ENCODE data around the gene CALR. TPM values are rescaled to one million over a fixed set of nuclear protein-coding genes. Genes with fewer than 3 reads are reported as not detected.

Gene CALR
- total and polyA plus RNA-seq, 2 donors (not counting 1 experiment from before 2014, with no cell fraction given) = 1,447 to 2,757 TPM

DNA sequence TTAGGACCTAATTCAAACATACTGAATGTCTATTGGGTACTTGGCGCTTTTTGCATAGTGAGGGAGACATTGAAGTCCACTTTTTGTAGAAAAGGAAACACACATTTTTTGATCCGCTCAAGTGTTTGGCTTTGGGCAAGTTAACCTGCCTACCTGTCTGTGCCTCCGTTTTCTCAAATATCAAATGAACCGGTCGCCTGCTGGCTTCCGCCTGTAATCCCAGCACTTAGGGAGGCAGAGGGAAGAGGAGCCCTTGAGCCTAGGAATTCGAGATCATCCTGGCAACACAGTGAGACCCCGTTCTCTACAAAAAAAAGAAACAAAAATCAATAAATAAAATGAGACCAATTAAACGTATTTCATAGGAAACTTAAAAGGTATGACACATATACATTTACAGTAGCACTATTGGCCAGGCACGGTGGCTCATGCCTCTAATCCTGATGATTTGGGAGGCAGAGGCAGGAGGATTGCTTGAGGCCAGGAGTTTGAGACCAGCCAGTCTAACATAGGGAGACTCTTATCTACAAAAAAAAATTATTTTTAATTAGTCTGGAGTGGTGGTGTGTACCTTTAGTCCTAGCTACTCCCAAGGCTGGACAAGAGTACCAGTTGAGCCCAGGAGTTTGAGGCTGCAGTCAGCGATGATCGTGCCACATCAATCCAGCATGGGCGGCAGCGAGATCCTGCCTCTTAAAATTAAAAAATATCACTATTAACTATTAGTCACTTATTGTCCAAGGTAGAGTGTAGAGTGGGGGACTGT, 8.5 kb downstream of the CALR start:
- Histone ChIP-seq H3K9me3 (ENCODE audit: control insufficient read depth, insufficient read depth, low read depth, low read length) (no peaks in the 10 kb centered on the region), H3K9ac (ENCODE audit: insufficient read depth, low read length) (peak overlapping the region; percentile 78), H3K4me3 (replicated peaks in 1 of 4; ENCODE audit: control extremely low read depth in 1 of 4, insufficient read depth in 1 of 4, low read depth in 3 of 4, low read length in 4 of 4) (peak overlapping the region; percentile 84 to 99 (median 88)), H4K20me1 (ENCODE audit: control insufficient read depth, extremely low read depth, insufficient read depth, low read length) (no peaks in the 10 kb centered on the region), H3K36me3 (ENCODE audit: control insufficient read depth, insufficient read depth, low read length) (peaks cover 41% of the 10 kb centered on the region), H3K27me3 (ENCODE audit: control insufficient read depth, insufficient read depth, low read length) (no peaks in the 10 kb centered on the region), H2AFZ (ENCODE audit: low read length) (no peak overlapping the region), H3K79me2 (ENCODE audit: control insufficient read depth, insufficient read depth, low read length) (peaks cover 44% of the 10 kb centered on the region), H3K4me1 (ENCODE audit: control insufficient read depth, extremely low read depth, insufficient read depth, low read length) (peaks cover 12% of the 10 kb centered on the region), H3K27ac (ENCODE audit: insufficient read depth, low read length) (peak overlapping the region; percentile 89), H3K4me2 (ENCODE audit: extremely low read depth, insufficient read depth, low read length) (peak overlapping the region; percentile 99)
- TF ChIP-seq CTCF (conservative IDR thresholded peaks at IDR 0.05 in 1 of 2, IDR thresholded peaks at IDR 0.05 in 1 of 2; ENCODE audit: low read depth in 1 of 2, low read length in 2 of 2) (no peak), EZH2 (IDR thresholded peaks at IDR 0.05; ENCODE audit: low read length, missing control alignments) (no peak)
- DNase-seq (ENCODE audit: low read depth in 2 of 2) = no peak

DNA sequence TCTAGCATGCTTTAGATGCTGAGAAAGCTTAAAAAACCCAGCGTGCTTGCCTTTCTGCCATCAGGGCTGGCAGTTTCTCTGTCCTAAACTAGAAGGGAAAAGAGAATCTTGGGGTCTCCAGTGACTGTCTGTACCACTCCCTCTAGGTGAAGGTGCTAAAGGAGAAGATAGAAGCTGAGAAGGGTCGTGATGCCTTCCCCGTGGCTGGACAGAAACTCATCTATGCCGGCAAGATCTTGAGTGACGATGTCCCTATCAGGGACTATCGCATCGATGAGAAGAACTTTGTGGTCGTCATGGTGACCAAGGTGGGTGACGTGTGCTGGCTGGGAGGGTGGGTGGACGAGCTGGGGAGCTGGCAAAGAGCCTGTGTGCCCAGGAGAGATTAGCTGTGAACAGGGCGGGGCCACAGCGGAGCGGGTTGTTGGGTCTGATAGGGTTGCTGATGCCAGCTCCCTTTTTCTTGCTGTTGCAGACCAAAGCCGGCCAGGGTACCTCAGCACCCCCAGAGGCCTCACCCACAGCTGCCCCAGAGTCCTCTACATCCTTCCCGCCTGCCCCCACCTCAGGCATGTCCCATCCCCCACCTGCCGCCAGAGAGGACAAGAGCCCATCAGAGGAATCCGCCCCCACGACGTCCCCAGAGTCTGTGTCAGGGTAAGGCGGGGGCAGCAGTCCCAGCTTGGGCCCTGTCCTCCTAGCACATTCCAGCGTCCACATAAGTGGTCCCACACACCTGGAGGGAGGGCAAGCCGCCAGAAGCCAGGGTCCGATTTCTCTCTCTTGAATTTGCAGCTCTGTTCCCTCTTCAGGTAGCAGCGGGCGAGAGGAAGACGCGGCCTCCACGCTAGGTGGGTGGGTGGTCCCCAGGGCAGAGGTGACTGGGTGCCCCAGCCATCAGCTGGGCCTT, 9.5 kb downstream of the CALR start:
- TF ChIP-seq EZH2 (IDR thresholded peaks at IDR 0.05; ENCODE audit: low read length, missing control alignments) (no peak), CTCF (conservative IDR thresholded peaks at IDR 0.05 in 1 of 2, IDR thresholded peaks at IDR 0.05 in 1 of 2; ENCODE audit: low read depth in 1 of 2, low read length in 2 of 2) (no peak)
- peaks cover 15% of the 10 kb centered on the region for H3K4me1 ChIP-seq (ENCODE audit: control insufficient read depth, extremely low read depth, insufficient read depth, low read length)
- peaks cover 44% of the 10 kb centered on the region for H3K36me3 ChIP-seq (ENCODE audit: control insufficient read depth, insufficient read depth, low read length)
- H2AFZ ChIP-seq (ENCODE audit: low read length) = no peak overlapping the region
- peaks cover 39% of the 10 kb centered on the region for H3K79me2 ChIP-seq (ENCODE audit: control insufficient read depth, insufficient read depth, low read length)
- no peak overlapping the region for H3K4me2 ChIP-seq (ENCODE audit: extremely low read depth, insufficient read depth, low read length)
- H3K27me3 ChIP-seq (ENCODE audit: control insufficient read depth, insufficient read depth, low read length) = no peaks in the 10 kb centered on the region
- H3K27ac ChIP-seq (ENCODE audit: insufficient read depth, low read length) = peak overlapping the region; percentile 24
- DNase-seq (ENCODE audit: low read depth in 2 of 2) = no peak
- H3K9ac ChIP-seq (ENCODE audit: insufficient read depth, low read length) = no peak overlapping the region
- no peaks in the 10 kb centered on the region for H4K20me1 ChIP-seq (ENCODE audit: control insufficient read depth, extremely low read depth, insufficient read depth, low read length)
- no peak overlapping the region for H3K4me3 ChIP-seq (replicated peaks in 1 of 4; ENCODE audit: control extremely low read depth in 1 of 4, insufficient read depth in 1 of 4, low read depth in 3 of 4, low read length in 4 of 4)
- no peaks in the 10 kb centered on the region for H3K9me3 ChIP-seq (ENCODE audit: control insufficient read depth, insufficient read depth, low read depth, low read length)

All from fibroblast of lung (primary cell).